Activated CD4-positive, alpha-beta T cell treated with anti-CD3 and anti-CD28 coated beads, Interleukin-2, amount 50 U/mL, for 16 hours (primary cell): Measurements from ENCODE around the gene NLGN2.
"Not testable (repeated sequence)": the region's sequence is repeated elsewhere in the genome, so short reads cannot be mapped to it uniquely, and the experiment has no call there.

ENCODE experiments used
- DNase-seq: peaks from one replicate; pipeline ENCODE4 v3.0.0-alpha.2; 2020

Gene NLGN2

DNA sequence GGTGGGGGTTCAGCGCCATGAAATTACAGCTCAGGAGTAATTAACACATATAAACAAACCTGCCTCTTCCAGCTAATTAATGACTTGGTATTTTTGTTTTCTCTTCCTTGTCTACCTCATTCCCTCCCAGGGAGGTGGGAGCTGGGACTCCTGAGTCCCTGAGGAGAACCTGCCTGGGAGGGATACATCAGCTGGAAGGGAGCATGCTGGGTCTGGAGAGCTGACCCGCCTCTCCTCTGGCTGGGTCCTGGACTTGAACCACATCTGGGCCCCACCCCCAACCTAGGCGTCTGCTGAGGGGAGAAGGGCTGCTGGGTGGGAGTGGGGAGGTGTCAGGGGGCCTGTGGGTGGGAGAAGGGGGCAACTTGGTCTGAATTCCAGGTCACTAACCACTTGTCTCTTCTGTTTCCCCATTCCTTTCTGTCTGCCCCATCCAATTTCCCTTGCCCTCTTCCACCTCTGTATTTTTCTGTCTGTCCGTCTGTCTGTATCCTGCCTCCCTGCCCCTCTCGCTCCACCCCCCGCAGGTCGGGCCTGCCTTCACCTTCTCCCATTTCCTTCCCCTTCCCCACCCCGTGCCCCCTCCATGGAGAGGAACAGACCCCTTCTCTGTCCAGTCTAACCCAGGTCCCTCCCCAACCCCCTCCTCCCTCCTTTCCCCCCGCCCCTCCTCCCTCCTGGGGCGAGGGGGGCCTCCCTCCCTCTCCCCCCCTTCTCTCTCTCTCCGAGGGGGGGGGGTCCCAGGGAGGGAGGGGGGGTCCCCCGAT is at the start of gene NLGN2:
Gene NLGN2 (plus strand): TSS at position 361 of the 767 bp plus-strand sequence. CDS start 411 bp downstream, outside the sequence.
- DNase-seq: no peak

- DNase-seq: no peak
Observed at GRCh38 chr17:7361906-7362305, 45.7 kb upstream of the NLGN2 start.

GRCh38 chr17:7363311-7363710 is 44.3 kb upstream of the NLGN2 start:
- DNase-seq: no peak

- not testable (repeated sequence) for DNase-seq
Observed at GRCh38 chr17:7365963-7366362, 41.7 kb upstream of the NLGN2 start.

- no peak for DNase-seq
Observed at GRCh38 chr17:7367083-7367482, 40.6 kb upstream of the NLGN2 start.

DNA sequence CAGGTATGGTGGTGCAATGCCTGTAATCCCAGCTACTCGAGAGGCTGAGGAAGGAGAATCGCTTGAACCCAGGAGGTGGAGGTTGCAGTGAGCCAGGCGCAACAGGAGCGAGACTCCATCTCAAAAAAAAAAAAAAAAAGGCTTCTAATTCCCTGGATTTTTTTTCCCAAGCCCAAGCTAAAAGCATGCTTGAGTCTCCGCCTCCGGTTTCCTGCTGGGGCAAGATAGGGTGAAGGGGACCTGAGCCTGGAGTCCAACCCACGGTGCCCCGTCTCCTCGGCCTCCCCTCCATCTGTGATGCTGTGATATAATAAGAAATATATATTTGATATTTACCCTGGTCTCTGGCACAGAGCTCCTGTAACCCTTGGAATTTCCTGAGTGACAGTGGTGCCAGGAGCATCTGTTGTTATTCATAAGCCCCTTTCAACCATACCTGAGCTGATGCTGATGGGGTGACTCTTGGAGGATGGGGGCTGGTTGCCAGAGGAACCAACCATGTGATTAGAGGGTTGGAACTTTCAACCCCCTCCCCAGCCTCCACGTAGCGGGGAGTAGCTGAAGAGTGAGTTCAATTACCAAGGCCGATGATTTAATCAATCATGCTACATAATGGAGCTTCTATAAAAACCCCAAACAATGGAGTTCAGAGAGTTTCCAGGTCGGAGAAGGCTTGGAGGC is 39.6 kb upstream of the NLGN2 start:
- no peak for DNase-seq

DNA sequence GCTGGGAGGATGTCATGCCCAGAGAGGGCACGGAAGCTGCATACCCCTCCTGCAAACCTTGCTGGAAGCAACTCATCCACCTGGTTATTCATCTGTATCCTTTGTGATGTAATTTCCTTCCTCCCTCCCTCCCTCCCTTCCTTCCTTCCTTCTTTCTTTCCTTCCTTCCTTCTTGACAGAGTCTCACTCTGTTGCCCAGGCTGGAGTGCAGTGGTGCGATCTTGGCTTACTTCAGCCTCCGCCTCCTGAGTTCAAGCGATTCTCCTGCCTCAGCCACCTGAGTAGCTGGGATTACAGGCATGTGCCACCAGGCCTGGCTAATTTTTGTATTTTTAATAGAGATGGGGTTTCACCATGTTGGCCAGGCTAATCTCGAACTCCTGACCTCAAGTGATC is 39.0 kb upstream of the NLGN2 start:
- DNase-seq: not testable (repeated sequence)

GRCh38 chr17:7369825-7370224 is 37.8 kb upstream of the NLGN2 start:
- DNase-seq: no peak

- DNase-seq: no peak
Observed at GRCh38 chr17:7370853-7371252, 36.8 kb upstream of the NLGN2 start.

DNA sequence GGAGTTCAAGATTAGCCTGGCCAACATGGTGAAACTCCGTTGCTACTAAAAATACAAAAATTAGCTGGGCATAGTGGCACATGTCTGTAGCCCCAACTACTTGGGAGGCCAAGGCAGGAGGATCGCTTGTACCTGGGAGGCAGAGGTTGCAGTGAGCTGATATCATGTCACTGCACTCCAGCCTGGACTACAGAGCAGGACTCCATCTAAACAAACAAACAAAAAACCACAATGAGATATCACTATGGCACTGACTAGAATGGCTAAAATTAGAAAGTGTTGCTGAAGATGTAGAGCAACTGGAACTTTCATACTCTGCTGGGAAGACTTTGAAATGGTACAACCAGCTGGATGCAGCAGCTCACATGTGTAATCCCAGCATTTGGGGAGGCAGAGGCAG is 33.3 kb upstream of the NLGN2 start:
- no peak for DNase-seq

DNA sequence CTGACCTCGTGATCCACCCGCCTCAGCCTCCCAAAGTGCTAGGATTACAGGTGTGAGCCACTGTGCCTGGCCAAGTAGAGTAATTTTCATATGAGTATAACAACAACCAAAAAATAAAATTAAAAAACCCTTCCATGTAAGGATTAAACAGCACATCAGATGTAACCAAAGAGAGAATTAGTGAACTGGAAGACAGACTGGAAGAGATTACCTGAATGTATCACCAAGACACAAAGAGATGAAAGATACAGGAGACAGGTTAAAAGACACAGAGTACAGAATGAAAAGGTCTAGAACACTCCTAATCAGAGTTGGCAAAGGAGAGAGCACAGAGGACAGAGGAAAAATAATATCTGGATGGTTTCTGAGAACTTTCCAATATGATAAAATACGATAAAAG is 28.5 kb upstream of the NLGN2 start:
- no peak for DNase-seq

DNA sequence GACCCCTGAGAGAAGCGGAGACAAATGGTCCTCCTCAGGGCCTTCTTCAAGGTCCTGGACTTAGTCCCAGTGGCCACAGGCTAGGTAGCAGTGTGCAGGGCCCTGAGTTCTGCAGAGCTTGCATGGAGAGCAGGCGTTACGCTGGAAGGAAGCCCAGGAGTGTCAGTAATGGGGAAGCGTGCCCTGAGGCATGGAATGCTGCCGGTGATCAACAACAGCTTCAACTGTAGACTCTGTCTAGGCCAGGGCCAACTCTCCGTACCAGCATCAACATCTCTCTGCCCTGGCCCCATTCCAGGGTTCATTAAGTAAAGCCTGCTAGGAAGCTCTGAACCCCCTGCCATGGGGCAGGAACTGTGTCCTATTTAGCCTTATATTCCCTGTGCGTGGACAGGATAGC is 27.3 kb upstream of the NLGN2 start:
- no peak for DNase-seq

GRCh38 chr17:7380855-7381683 is 26.6 kb upstream of the NLGN2 start, which contains the start of gene TNK1:
Gene TNK1, plus strand, starts transcription at chr17:7381089. Its CDS starts 1,838 bp downstream, at chr17:7382927.
- DNase-seq: no peak

- DNase-seq: no peak
Observed at GRCh38 chr17:7382901-7383300, 24.7 kb upstream of the NLGN2 start.

DNA sequence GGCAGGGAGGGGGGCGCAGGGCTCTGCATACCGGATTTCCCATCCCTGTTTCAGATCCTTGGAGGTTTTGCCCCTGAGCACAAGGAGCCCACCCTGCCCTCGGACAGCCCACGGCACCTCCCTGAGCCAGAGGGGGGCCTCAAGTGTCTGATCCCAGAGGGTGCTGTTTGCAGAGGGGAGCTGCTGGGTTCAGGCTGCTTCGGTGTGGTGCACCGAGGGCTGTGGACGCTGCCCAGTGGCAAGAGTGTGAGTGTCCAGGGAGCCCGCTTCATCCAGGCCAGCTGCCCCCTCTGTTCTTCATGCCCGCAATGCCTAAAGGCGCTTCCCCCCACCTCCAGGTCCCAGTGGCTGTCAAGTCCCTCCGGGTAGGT is 24.3 kb upstream of the NLGN2 start:
- no peak for DNase-seq

DNA sequence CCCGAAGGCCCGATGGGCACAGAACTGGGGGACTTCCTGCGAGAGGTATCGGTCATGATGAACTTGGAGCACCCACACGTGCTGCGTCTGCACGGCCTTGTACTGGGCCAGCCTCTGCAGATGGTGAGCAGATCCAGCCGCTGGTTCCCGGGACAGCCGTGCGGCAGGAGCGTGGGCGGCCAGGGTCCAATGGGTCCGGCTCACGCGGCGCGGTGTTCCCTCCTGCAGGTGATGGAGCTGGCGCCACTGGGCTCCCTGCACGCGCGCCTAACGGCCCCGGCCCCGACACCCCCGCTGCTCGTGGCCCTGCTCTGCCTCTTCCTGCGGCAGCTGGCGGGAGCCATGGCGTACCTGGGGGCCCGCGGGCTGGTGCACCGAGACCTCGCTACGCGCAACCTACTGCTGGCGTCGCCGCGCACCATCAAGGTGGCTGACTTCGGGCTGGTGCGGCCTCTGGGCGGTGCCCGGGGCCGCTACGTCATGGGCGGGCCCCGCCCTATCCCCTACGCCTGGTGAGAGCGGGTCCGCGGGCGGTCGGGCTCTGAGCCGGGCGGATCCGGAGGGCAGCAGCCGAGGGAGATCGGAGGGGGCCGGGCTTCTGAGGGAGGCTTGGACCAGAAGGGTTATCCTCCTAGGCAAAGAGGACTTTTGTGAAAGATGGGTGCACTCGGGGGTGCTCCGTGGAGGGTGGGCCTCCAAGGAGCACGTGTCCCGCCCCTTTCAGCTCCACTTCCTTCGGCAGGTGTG is 23.7 kb upstream of the NLGN2 start:
- peak; percentile 78 for DNase-seq

- no peak for DNase-seq
Observed at GRCh38 chr17:7384489-7385081, 23.1 kb upstream of the NLGN2 start.

- DNase-seq: no peak
Observed at GRCh38 chr17:7388856-7389255, 18.8 kb upstream of the NLGN2 start.

DNA sequence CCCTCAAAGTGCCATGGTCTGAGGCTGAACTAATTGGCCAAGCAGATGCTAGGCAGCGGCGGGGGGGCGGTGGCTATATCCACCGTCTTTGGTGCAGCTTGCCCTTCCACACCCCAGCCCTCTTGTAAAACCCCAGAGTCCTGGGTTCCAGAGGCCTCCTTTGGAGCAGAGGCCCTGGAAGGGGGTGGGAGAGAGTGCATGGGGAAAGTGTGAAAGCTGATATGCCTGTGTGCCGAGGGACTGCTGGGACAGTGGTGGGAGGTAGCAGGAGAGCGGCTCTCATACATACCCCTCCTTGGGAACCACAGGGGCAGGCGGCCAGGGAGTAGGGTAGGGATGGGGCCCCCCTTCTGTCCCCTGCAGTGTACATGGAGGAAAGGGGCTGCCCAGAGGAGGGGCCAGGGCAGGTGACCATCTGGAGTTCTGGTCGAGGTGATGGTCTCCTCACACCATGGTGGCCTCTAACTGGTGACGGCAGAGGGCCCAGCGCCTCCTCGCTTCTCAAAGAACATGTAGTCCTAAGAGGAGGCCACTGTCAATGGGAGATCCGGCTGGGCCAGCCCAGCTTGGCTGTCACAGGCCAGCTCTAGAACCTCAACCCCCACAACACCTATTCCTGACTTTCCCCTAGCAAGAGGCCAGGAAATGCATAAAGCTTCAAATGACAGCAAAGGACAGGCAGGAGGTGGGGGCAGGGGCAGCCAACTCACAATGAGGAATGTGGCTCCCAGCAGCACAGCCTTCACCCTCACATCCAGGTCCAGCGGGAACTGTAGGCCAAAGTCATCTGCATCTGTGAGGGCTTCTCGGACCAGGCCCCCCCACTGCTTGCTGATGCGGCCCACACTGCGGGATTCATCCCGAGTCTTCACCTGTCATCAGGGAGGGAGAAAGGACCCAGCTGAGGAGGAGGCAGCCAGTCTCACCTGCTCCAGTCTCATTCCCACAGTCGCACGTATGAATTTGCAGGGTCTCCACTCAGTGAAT is 17.4 kb upstream of the NLGN2 start:
- DNase-seq: no peak

GRCh38 chr17:7391307-7391706 is 16.3 kb upstream of the NLGN2 start:
- DNase-seq: no peak
